ENCODE results near the gene TRIM66.

The TRIM66 gene

DNA sequence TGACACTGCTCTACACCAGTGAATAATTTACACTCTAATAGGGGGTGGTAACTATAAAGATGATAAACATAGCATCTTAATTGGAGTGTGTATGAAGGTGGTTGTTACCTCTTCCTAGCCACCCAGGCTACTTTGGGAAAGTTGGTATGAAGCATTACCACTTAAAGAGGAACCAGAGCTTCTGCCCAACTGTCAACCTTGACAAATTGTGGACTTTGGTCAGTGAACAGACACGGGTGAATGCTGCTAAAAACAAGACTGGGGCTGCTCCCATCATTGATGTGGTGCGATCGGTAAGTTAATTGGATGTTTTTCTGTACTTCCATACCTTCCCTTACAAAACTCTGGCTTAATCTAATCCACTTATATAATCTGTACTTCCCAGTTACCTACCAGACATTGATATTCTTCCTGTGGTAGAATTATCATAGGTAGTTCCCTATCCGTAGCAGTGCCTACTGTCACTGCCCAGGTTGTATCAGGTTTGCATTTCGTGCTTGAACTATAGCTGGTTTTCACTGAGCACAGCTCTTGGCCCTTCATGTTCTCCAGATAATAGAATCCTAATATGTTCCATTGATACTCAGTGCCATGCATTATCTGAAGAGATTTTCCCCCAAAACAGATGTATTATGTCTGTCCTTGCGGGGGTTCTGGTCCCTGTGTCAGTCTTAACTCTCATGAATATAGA, 2.3 kb upstream of the TRIM66 start:
- peak overlapping the region; percentile 66 for H3K4me3 ChIP-seq (replicated peaks; ENCODE audit: insufficient read depth, low read length)
- TF ChIP-seq SPI1 (IDR thresholded peaks at IDR 0.05; ENCODE audit: borderline replicate concordance, low read depth), result no peak
- no peak for TF ChIP-seq GABPA (IDR thresholded peaks at IDR 0.05; ENCODE audit: low read depth)
- TF ChIP-seq, protein P1, sequence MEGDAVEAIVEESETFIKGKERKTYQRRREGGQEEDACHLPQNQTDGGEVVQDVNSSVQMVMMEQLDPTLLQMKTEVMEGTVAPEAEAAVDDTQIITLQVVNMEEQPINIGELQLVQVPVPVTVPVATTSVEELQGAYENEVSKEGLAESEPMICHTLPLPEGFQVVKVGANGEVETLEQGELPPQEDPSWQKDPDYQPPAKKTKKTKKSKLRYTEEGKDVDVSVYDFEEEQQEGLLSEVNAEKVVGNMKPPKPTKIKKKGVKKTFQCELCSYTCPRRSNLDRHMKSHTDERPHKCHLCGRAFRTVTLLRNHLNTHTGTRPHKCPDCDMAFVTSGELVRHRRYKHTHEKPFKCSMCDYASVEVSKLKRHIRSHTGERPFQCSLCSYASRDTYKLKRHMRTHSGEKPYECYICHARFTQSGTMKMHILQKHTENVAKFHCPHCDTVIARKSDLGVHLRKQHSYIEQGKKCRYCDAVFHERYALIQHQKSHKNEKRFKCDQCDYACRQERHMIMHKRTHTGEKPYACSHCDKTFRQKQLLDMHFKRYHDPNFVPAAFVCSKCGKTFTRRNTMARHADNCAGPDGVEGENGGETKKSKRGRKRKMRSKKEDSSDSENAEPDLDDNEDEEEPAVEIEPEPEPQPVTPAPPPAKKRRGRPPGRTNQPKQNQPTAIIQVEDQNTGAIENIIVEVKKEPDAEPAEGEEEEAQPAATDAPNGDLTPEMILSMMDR (IDR thresholded peaks at IDR 0.05; ENCODE audit: insufficient read depth, low read length), result no peak
- TF ChIP-seq POLR2AphosphoS5 (IDR thresholded peaks at IDR 0.05; ENCODE audit: low read depth), result no peak; the same call in 1 of the 2 replicates
- TF ChIP-seq REST (IDR thresholded peaks at IDR 0.05; ENCODE audit: insufficient replicate concordance, low read depth), result no peak
- DNase-seq (ENCODE audit: low read depth in 1 of 2, low spot score in 1 of 2), result no peak
- H3K27me3 ChIP-seq (ENCODE audit: insufficient read depth, poor library complexity, severe bottlenecking), result no peaks in the 10 kb centered on the region
- peak overlapping the region; percentile 99 for H3K27ac ChIP-seq (replicated peaks)

DNA sequence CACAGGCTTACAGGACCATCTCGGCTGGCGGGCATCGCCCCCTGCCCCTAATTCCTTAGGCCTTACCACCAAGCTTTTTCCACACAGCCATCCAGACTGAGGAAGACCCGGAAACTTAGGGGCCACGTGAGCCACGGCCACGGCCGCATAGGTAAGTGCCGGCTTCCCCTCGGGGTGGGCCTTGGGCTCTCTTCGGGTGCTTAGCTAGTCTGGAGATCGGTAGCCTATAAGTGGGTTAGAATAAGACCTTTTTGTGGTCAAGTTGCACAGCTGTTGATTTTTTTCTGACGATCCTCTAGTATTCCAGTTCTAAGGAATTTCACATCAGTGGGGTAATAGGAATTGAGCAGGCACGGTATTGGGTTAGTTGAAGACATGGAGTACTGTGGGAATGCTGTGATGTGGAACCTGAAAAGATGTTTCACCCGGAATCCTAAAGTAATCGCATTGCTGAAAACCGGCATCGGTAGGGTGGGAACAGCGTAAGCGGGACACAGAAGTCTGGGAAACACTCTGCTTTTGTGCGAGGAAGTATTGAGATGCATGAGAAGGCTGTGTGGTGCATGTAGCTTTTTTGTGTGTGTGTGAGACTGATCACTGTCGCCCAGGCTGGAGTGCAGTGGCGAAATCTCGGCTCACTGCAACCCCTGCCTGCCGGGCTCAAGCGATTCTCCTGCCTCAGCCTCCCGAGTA, 796 bp upstream of the TRIM66 start:
- TF ChIP-seq, protein P1 (IDR thresholded peaks at IDR 0.05; ENCODE audit: insufficient read depth, low read length), result no peak
- TF ChIP-seq SPI1 (IDR thresholded peaks at IDR 0.05; ENCODE audit: borderline replicate concordance, low read depth), result no peak
- no peak for TF ChIP-seq GABPA (IDR thresholded peaks at IDR 0.05; ENCODE audit: low read depth)
- no peak for TF ChIP-seq POLR2AphosphoS5 (IDR thresholded peaks at IDR 0.05; ENCODE audit: low read depth)
- TF ChIP-seq REST (IDR thresholded peaks at IDR 0.05; ENCODE audit: insufficient replicate concordance, low read depth), result no peak
- Histone ChIP-seq H3K4me3 (replicated peaks; ENCODE audit: insufficient read depth, low read length) (peak overlapping the region; percentile 66), H3K27ac (replicated peaks) (peak overlapping the region; percentile 99), H3K27me3 (ENCODE audit: insufficient read depth, poor library complexity, severe bottlenecking) (no peaks in the 10 kb centered on the region)
- peak in 1 of 2 experiments; percentile 31 for DNase-seq (ENCODE audit: low read depth in 1 of 2, low spot score in 1 of 2)

- DNase-seq (ENCODE audit: low read depth in 1 of 2, low spot score in 1 of 2), result no peak
- Histone ChIP-seq H3K27me3 (ENCODE audit: insufficient read depth, poor library complexity, severe bottlenecking) (no peaks in the 10 kb centered on the region), H3K4me3 (replicated peaks; ENCODE audit: insufficient read depth, low read length) (peak overlapping the region; percentile 66), H3K27ac (replicated peaks) (peak overlapping the region; percentile 99)
- TF ChIP-seq POLR2AphosphoS5 (IDR thresholded peaks at IDR 0.05; ENCODE audit: low read depth), result no peak
- no peak for TF ChIP-seq GABPA (IDR thresholded peaks at IDR 0.05; ENCODE audit: low read depth)
- TF ChIP-seq SPI1 (IDR thresholded peaks at IDR 0.05; ENCODE audit: borderline replicate concordance, low read depth), result no peak
- no peak for TF ChIP-seq REST (IDR thresholded peaks at IDR 0.05; ENCODE audit: insufficient replicate concordance, low read depth)
- TF ChIP-seq, protein P1 (IDR thresholded peaks at IDR 0.05; ENCODE audit: insufficient read depth, low read length), result no peak
These were observed 595 bp downstream of the TRIM66 start for GRCh38 chr11:8681837-8682302.

All from HL-60 (cell line).